HepG2 (cell line): ENCODE data around the gene STAP2. TPM values are rescaled to one million over a fixed set of nuclear protein-coding genes. Genes with fewer than 3 reads are reported as not detected.

ENCODE experiments used
- ATAC-seq: fragments of 200-7000 bp; cut with Tn5 transposase; 3 replicates; pipeline ENCODE4 v1.9.1; 2020; ENCODE audit warnings: mild to moderate bottlenecking, moderate library complexity
- BruUV-seq: library from RNA; stranded (reverse); fragments of 400-500 nt; replicated peaks from 2 replicates; lab custom pipeline; 2021; lab: Mats Ljungman, UMichigan
- CTCF ChIA-PET: fragments of 300-600 bp; formaldehyde crosslinking; extraction: SDS; loops from one replicate; lab custom pipeline; 2021; ENCODE audit warnings: low total read pairs, inconsistent platforms, low intra/inter-chr PET ratio; lab: Yijun Ruan, JAX
- POLR2A ChIA-PET: fragments of 350-600 bp; sonication (Branson Sonifier 250); formaldehyde crosslinking; loops from one replicate; lab custom pipeline; 2020; ENCODE audit warnings: antibody characterized with exemption, inconsistent platforms; lab: Yijun Ruan, JAX
- DNase-seq: peaks from one replicate; pipeline ENCODE4 v3.0.0-alpha.2; 2015; ENCODE audit warnings: low spot score
- FAIRE-seq: peaks from 3 replicates; lab custom pipeline; 2011; peaks lifted over from hg19 to GRCh38; lab: Jason Lieb, UNC
- H2AFZ ChIP-seq: one replicate; pipeline ENCODE4 v1.6.1; 2011; ENCODE audit warnings: low read length, inconsistent platforms
- H3K27ac ChIP-seq: fragments of 300-600 bp; 3 replicates; pipeline ENCODE4 v1.8.0; 2011; ENCODE audit warnings: mixed run types, mild to moderate bottlenecking, mixed read lengths, low read length, inconsistent platforms; ENCODE audit not compliant: insufficient read depth; ENCODE audit errors: extremely low read length
- H3K27me3 ChIP-seq, 2 experiments: fragments of 200-600 bp in 1 of 2; 2 replicates in 1 of 2; 3 replicates in 1 of 2; pipeline versions ENCODE4 v1.6.0 to v1.8.0; 2011; ENCODE audit warnings: low read length in 2 of 2, mild to moderate bottlenecking in 2 of 2, moderate library complexity in 2 of 2, inconsistent platforms in 1 of 2; ENCODE audit not compliant: insufficient read depth in 2 of 2, control insufficient read depth in 1 of 2
- H3K36me3 ChIP-seq, 2 experiments: fragments of 200-600 bp in 1 of 2; replicated peaks in 1 of 2; 2 replicates in 1 of 2; 3 replicates in 1 of 2; pipeline versions ENCODE4 v1.5.1 to v1.8.0; 2011; ENCODE audit warnings: low read length in 2 of 2, inconsistent platforms in 1 of 2; ENCODE audit not compliant: insufficient read depth in 2 of 2, control insufficient read depth in 1 of 2
- H3K4me1 ChIP-seq: 2 replicates; pipeline ENCODE4 v1.5.1; 2012; ENCODE audit warnings: low read length, inconsistent platforms; ENCODE audit not compliant: insufficient read depth
- H3K4me2 ChIP-seq: 2 replicates; pipeline ENCODE4 v1.6.0; 2011; ENCODE audit warnings: low read depth, low read length, inconsistent platforms
- H3K4me3 ChIP-seq, 3 experiments: fragments of 200-600 bp in 1 of 3; sonication (generic), shearing (Covaris generic) in 1 of 3; replicated peaks in 1 of 3; 2 replicates each; pipeline ENCODE4 v1.5.1; 2011 to 2016; ENCODE audit warnings: low read length in 3 of 3, inconsistent platforms in 2 of 3, low read depth in 2 of 3, mild to moderate bottlenecking in 2 of 3, control low read depth in 1 of 3, mixed read lengths in 1 of 3; ENCODE audit not compliant: insufficient read depth in 1 of 3
- H3K79me2 ChIP-seq: one replicate; pipeline ENCODE4 v1.6.1; 2011; ENCODE audit warnings: low read length, inconsistent platforms; ENCODE audit not compliant: insufficient read depth
- H3K9ac ChIP-seq: 2 replicates; pipeline ENCODE4 v1.6.0; 2011; ENCODE audit warnings: mild to moderate bottlenecking, low read depth, low read length, inconsistent platforms; ENCODE audit not compliant: insufficient read depth
- H3K9me3 ChIP-seq: 2 replicates; pipeline ENCODE4 v1.5.1; 2012; ENCODE audit warnings: mild to moderate bottlenecking, low read length
- H4K20me1 ChIP-seq: 2 replicates; pipeline ENCODE4 v1.6.0; 2011; ENCODE audit warnings: inconsistent platforms, mild to moderate bottlenecking, low read length, moderate library complexity; ENCODE audit not compliant: insufficient read depth
- AFF4 ChIP-seq: sonication (generic); formaldehyde crosslinking; IDR thresholded peaks from 2 replicates; pipeline ENCODE4 v1.4.0; 2020; ENCODE audit warnings: missing genetic modification reagents
- HDAC6 ChIP-seq: fragments of 200-600 bp; sonication (generic); IDR thresholded peaks from 2 replicates; pipeline ENCODE4 v1.7.0; 2017; ENCODE audit warnings: mild to moderate bottlenecking, antibody characterized with exemption, low read length, low read depth
- KDM5A ChIP-seq: fragments of 200-600 bp; sonication (generic); IDR thresholded peaks from 2 replicates; pipeline ENCODE4 v1.7.0; 2018; ENCODE audit warnings: antibody characterized with exemption, mild to moderate bottlenecking, low read length, borderline replicate concordance
- MNT ChIP-seq: fragments of 450-650 bp; IDR thresholded peaks from 2 replicates; pipeline ENCODE4 v1.6.1; 2016
- NR1H2 ChIP-seq: sonication (generic); formaldehyde crosslinking; IDR thresholded peaks from 2 replicates; pipeline ENCODE4 v1.8.1; 2022; ENCODE audit warnings: low read depth, missing genetic modification reagents, borderline replicate concordance
- TBL1XR1 ChIP-seq: fragments of 150-350 bp; IDR thresholded peaks from 2 replicates; pipeline ENCODE4 v1.6.1; 2014; ENCODE audit warnings: borderline replicate concordance, low read length; ENCODE audit not compliant: partially characterized antibody
- ZNF83 ChIP-seq: sonication (generic); formaldehyde crosslinking; IDR thresholded peaks from 2 replicates; pipeline ENCODE4 v1.4.0; 2020; ENCODE audit warnings: missing genetic modification reagents, mild to moderate bottlenecking, borderline replicate concordance
- WGBS: methylation state at CpG from one replicate; pipeline ENCODE4 v1.1.6; 2017; ENCODE audit warnings: low lambda C conversion rate; 5-methylcytosine and 5-hydroxymethylcytosine counted together
- in situ Hi-C: cut with HindIII; loops from 2 replicates; pipeline ENCODE4 v1.10.0; 2017; ENCODE audit warnings: low pct_unique_long_range_greater_than_20kb; ENCODE audit not compliant: extremely low pct_ligation_motif_present
- intact Hi-C: fragments of 100-400 bp; cut with micrococcal nuclease; formaldehyde crosslinking; loops from one replicate; pipeline ENCODE4 v1.10.0; 2022; ENCODE audit not compliant: unreplicated experiment
- polyA plus RNA-seq, 8 experiments: library from polyadenylated mRNA; depleted of rRNA in 3 of 8; stranded (reverse) in 7 of 8; unstranded in 1 of 8; fragments of >200 nt; fragmentation: Illumina TruSeq in 4 of 8; extraction: Trizol in 4 of 8; gene quantifications; 2 replicates each; pipeline versions ENCODE4 v1.2.1 to v1.2.3, GENCODE V29; 2011 to 2016; ENCODE audit warnings: low read depth in 4 of 8, missing spikeins in 1 of 8, mixed read lengths in 1 of 8; ENCODE audit not compliant: insufficient read depth in 1 of 8
- total RNA-seq, 5 experiments: library from RNA; depleted of rRNA; stranded (reverse); fragments of >200 nt; fragmentation: Illumina TruSeq; extraction: Trizol; gene quantifications; 2 replicates each; pipeline ENCODE4 v1.2.3, GENCODE V29; 2016; ENCODE audit warnings: low read depth in 1 of 5
- TF ChIP-seq, protein P1 (sequence below): sonication (generic); formaldehyde crosslinking; IDR thresholded peaks from 2 replicates; pipeline ENCODE4 v1.4.0; 2020; ENCODE audit warnings: missing genetic modification reagents
- TF ChIP-seq, protein P2 (sequence below): sonication (generic); formaldehyde crosslinking; IDR thresholded peaks from 2 replicates; pipeline ENCODE4 v1.8.1; 2022; ENCODE audit warnings: mild to moderate bottlenecking, missing genetic modification reagents

The STAP2 gene
- total and polyA plus RNA-seq, 2 of the 13 experiments (the other 11 are each of a cell fraction or from before 2014, with no cell fraction given), result 39.0 to 43.7 TPM

- Histone ChIP-seq H3K4me3 (no peak overlapping the region), H3K27ac (no peak overlapping the region), H4K20me1 (no peaks in the 10 kb centered on the region), H3K79me2 (no peaks in the 10 kb centered on the region)
- no peak for ATAC-seq
- CTCF ChIA-PET, result no interaction called here
- peak; percentile 27 for TF ChIP-seq TBL1XR1
- TF ChIP-seq, protein P1, sequence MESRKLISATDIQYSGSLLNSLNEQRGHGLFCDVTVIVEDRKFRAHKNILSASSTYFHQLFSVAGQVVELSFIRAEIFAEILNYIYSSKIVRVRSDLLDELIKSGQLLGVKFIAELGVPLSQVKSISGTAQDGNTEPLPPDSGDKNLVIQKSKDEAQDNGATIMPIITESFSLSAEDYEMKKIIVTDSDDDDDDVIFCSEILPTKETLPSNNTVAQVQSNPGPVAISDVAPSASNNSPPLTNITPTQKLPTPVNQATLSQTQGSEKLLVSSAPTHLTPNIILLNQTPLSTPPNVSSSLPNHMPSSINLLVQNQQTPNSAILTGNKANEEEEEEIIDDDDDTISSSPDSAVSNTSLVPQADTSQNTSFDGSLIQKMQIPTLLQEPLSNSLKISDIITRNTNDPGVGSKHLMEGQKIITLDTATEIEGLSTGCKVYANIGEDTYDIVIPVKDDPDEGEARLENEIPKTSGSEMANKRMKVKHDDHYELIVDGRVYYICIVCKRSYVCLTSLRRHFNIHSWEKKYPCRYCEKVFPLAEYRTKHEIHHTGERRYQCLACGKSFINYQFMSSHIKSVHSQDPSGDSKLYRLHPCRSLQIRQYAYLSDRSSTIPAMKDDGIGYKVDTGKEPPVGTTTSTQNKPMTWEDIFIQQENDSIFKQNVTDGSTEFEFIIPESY (CRISPR knock-in tag), result no peak
- TF ChIP-seq MNT, result peak; percentile 99
- TF ChIP-seq, all 625 proteins: peak for 2
- peaks cover 2 to 11% of the 10 kb centered on the region in 2 experiments; a peak in 4 of 5 replicates for H3K27me3 ChIP-seq
- BruUV-seq, result no TSS peak
- no peaks in the 10 kb centered on the region for H3K9me3 ChIP-seq
- no peak overlapping the region for H3K9ac ChIP-seq
- in situ Hi-C loops (no loop called here), intact Hi-C loops (no loop called here)
- no peak for DNase-seq
- no peak overlapping the region for H2AFZ ChIP-seq
- 42% methylated on average over 13 of the region's 16 CpGs for WGBS
- POLR2A ChIA-PET, result interaction anchor here (1.0 to 1.3 kb wide), 2 partner anchors 32 to 37 kb away, joined by 3 to 4 read pairs; partner anchors contain the start of gene MPND
- no peak for FAIRE-seq
- no peak overlapping the region for H3K4me2 ChIP-seq
- peaks cover 52% of the 10 kb centered on the region for H3K4me1 ChIP-seq
- H3K36me3 ChIP-seq, result no peaks in the 10 kb centered on the region
Observed at GRCh38 chr19:4305659-4306058, 33.0 kb downstream of the STAP2 start.

DNA sequence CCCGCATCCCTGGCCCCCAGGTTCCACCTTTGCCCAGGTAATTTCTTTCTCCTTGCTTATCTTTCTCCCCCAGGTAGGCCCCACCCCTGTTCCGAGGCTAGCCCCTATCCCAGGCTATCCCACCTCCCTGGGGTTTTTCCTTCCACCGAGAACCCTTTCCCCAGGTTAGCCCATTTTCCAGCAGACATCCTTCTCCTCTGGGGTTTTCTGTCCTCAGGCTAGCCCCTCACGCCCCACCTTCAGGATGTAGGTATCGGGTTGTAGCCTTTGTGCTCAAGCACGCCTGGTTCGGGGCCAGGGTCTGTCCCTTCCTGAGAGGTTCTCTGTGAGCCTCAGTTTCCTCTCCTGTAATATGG, 33.4 kb downstream of the STAP2 start:
- no peaks in the 10 kb centered on the region for H3K36me3 ChIP-seq
- ChIA-PET POLR2A (interaction anchor here (1.0 to 1.3 kb wide), 2 partner anchors 33 to 37 kb away, joined by 3 to 4 read pairs; partner anchors contain the start of gene MPND), CTCF (no interaction called here)
- intact Hi-C loops, result no loop called here
- H3K9me3 ChIP-seq, result no peaks in the 10 kb centered on the region
- H3K4me1 ChIP-seq, result peaks cover 49% of the 10 kb centered on the region
- no TSS peak for BruUV-seq
- H2AFZ ChIP-seq, result no peak overlapping the region
- H3K4me2 ChIP-seq, result no peak overlapping the region
- H4K20me1 ChIP-seq, result no peaks in the 10 kb centered on the region
- no peak overlapping the region for H3K27ac ChIP-seq
- no peak for FAIRE-seq
- no peak overlapping the region for H3K9ac ChIP-seq
- no peak for ATAC-seq
- DNase-seq, result no peak
- no peak overlapping the region for H3K4me3 ChIP-seq
- H3K79me2 ChIP-seq, result no peaks in the 10 kb centered on the region
- in situ Hi-C loops, result no loop called here
- WGBS, result 56% methylated on average over 7 of the region's 7 CpGs
- peaks cover 2 to 11% of the 10 kb centered on the region in 2 experiments; a peak in 4 of 5 replicates for H3K27me3 ChIP-seq
- TF ChIP-seq KDM5A (no peak), NR1H2 (CRISPR knock-in tag) (no peak), HDAC6 (no peak), AFF4 (CRISPR knock-in tag) (no peak), ZNF83 (CRISPR knock-in tag) (no peak)
- TF ChIP-seq, protein P2, sequence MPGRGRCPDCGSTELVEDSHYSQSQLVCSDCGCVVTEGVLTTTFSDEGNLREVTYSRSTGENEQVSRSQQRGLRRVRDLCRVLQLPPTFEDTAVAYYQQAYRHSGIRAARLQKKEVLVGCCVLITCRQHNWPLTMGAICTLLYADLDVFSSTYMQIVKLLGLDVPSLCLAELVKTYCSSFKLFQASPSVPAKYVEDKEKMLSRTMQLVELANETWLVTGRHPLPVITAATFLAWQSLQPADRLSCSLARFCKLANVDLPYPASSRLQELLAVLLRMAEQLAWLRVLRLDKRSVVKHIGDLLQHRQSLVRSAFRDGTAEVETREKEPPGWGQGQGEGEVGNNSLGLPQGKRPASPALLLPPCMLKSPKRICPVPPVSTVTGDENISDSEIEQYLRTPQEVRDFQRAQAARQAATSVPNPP (CRISPR knock-in tag), result no peak
